Measurements from ENCODE around the gene PGM2L1. TPM values are rescaled to one million over a fixed set of nuclear protein-coding genes. Genes with fewer than 3 reads are reported as not detected.
A peak's percentile ranks its signal among the peaks of the same experiment; 100 is the strongest.

Gene PGM2L1
- total and polyA plus RNA-seq, 2 of the 4 experiments (the other 2 are of a cell fraction), result 0.72 to 1.8 TPM

DNA sequence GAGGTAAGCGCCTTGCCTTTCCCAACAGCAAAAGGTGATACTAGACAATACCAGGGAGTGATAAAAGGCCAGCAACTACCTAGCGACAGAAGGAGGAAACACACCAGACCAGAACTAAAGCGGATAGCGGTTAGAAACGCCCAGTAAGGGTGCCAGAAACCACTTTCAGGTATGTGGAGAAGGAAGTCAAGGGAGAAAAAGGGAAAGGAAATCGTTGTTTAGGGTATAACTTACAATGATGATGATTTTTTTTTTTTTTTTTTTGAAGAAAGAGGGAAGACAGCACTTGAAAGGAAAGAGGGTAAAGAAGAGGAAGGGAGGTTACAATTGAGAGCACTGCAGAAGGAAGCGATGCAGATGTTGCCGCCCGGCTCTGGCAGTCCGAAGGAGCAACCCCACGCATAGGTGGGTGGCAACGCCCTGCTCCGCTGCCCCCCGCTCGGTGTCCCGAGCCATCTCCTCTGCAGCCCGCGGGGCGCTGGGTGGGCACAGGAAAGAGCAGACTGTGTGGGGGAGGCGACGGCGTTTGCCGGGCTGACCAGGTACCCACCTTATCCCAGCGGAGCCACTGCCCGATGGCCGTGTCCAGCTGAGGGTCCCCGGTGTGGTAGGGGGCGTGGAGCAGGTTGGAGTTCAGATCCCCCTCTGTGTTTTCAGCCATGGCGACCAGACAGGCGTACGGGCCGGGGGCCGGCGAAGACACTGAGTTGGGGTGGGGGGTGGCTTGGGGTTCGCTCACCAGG, 561 bp downstream of the PGM2L1 start:
- H3K79me1 ChIP-seq (ENCODE audit: low read depth in 1 of 2, low read length in 2 of 2), result peaks cover 2 to 16% of the 10 kb centered on the region in 2 experiments; a peak in 2 of 4 replicates
- no peak overlapping the region; the same call in none of the 2 replicates for H2AK5ac ChIP-seq (ENCODE audit: low read depth, low read length)
- H3K14ac ChIP-seq (replicated peaks; ENCODE audit: low read depth, low read length), result peak overlapping the region; percentile 55
- peak overlapping the region; percentile 37 for H3K18ac ChIP-seq (ENCODE audit: low read depth, low read length)
- peak overlapping the region; percentile 64 for H3K4me3 ChIP-seq (ENCODE audit: insufficient read depth, low read depth, low read length)
- intact Hi-C loops (cut with micrococcal nuclease), result no loop called here
- H3K23ac ChIP-seq (ENCODE audit: low read depth, low read length), result peak overlapping the region; percentile 68
- peak overlapping the region; percentile 13 for H2BK5ac ChIP-seq (ENCODE audit: low read depth, low read length, poor library complexity, severe bottlenecking)
- H2BK120ac ChIP-seq (ENCODE audit: low read depth, low read length), result no peak overlapping the region
- H3K9me3 ChIP-seq (ENCODE audit: control insufficient read depth, insufficient read depth, low read length), result no peaks in the 10 kb centered on the region
- 0 out of 3 replicates have a peak overlapping the region, but pooled peaks have one; percentile 4 for H2BK15ac ChIP-seq (ENCODE audit: low read depth, low read length)
- peak overlapping the region; percentile 76 for H2AK9ac ChIP-seq (replicated peaks; ENCODE audit: low read depth, low read length, poor library complexity)
- H3K9ac ChIP-seq (ENCODE audit: low read depth, low read length), result peak overlapping the region; percentile 79
- BruUV-seq (replicated peaks), result no TSS peak
- no peaks in the 10 kb centered on the region for H3K4me1 ChIP-seq (ENCODE audit: control insufficient read depth, insufficient read depth, low read length)
- no peak overlapping the region; the same call in 1 of the 2 replicates for H4K91ac ChIP-seq (ENCODE audit: insufficient read depth, low read depth, low read length)
- H3K4ac ChIP-seq (ENCODE audit: low read depth, low read length), result peak overlapping the region; percentile 66; the same call in 1 of the 2 replicates
- H3K4me2 ChIP-seq (ENCODE audit: low read depth, low read length), result peak overlapping the region; percentile 98
- 1% methylated on average over 15 of the region's 35 CpGs; no CpG with 5 or more reads in 1 of the 2 experiments for WGBS, 2 experiments (ENCODE audit: extremely low coverage in 2 of 2, insufficient read length in 1 of 2)
- DNase-seq (peak; percentile 30), ATAC-seq (ENCODE audit: low read depth) (peak; percentile 8)
- no peaks in the 10 kb centered on the region for H3K36me3 ChIP-seq (ENCODE audit: control insufficient read depth, insufficient read depth, low read length)
- 0 out of 2 replicates have a peak, but pooled peaks cover 3% of the 10 kb centered on the region for H3K9me1 ChIP-seq (ENCODE audit: insufficient read depth, low read length)
- no peak overlapping the region for H2BK20ac ChIP-seq (ENCODE audit: low read depth, low read length)
- H4K20me1 ChIP-seq (ENCODE audit: insufficient read depth, low read length), result no peaks in the 10 kb centered on the region
- POLR2A ChIA-PET (ENCODE audit: unreplicated experiment), result no interaction called here
- H3K27ac ChIP-seq (ENCODE audit: insufficient read depth, low read length), result peak overlapping the region; percentile 53
- TF ChIP-seq, protein P1, sequence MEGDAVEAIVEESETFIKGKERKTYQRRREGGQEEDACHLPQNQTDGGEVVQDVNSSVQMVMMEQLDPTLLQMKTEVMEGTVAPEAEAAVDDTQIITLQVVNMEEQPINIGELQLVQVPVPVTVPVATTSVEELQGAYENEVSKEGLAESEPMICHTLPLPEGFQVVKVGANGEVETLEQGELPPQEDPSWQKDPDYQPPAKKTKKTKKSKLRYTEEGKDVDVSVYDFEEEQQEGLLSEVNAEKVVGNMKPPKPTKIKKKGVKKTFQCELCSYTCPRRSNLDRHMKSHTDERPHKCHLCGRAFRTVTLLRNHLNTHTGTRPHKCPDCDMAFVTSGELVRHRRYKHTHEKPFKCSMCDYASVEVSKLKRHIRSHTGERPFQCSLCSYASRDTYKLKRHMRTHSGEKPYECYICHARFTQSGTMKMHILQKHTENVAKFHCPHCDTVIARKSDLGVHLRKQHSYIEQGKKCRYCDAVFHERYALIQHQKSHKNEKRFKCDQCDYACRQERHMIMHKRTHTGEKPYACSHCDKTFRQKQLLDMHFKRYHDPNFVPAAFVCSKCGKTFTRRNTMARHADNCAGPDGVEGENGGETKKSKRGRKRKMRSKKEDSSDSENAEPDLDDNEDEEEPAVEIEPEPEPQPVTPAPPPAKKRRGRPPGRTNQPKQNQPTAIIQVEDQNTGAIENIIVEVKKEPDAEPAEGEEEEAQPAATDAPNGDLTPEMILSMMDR (conservative IDR thresholded peaks at IDR 0.05; ENCODE audit: low read depth, low read length), result peak; percentile 25
- TF ChIP-seq SMC3 (IDR thresholded peaks at IDR 0.05; ENCODE audit: low read depth, low read length), result no peak
- peak; percentile 15; the same call in 1 of the 2 replicates for TF ChIP-seq RAD21 (IDR thresholded peaks at IDR 0.05; ENCODE audit: low read length)
- TF ChIP-seq MAZ (IDR thresholded peaks at IDR 0.05; ENCODE audit: borderline replicate concordance, low read depth, low read length), result no peak
- CTCF ChIA-PET, result interaction anchor here (0.6 to 1.2 kb wide), 5 partner anchors 9 to 319 kb away, joined by 3 to 6 read pairs (median 3); no protein-coding TSS in a partner anchor
- H3K27me3 ChIP-seq (ENCODE audit: control insufficient read depth, insufficient read depth, low read length), result no peaks in the 10 kb centered on the region
- H3K56ac ChIP-seq (ENCODE audit: extremely low read depth, insufficient read depth, low read length), result no peak overlapping the region
- peak overlapping the region in 1 of 2 experiments; percentile 33; a peak in 1 of 4 replicates for H4K8ac ChIP-seq (ENCODE audit: low read depth in 2 of 2, low read length in 2 of 2)
- H2AFZ ChIP-seq (replicated peaks; ENCODE audit: low read length, poor library complexity), result peak overlapping the region; percentile 96
- dilution Hi-C loops (cut with HindIII; ENCODE audit: low sequenced_read_pairs, unreplicated experiment), result no loop called here
- in situ Hi-C loops (cut with MboI; ENCODE audit: low sequenced_read_pairs), result no loop called here
- H4K5ac ChIP-seq (ENCODE audit: low read depth, low read length), result no peak overlapping the region; the same call in 1 of the 2 replicates
